ENCODE measurements around the gene MRGPRX4. TPM values are rescaled to one million over a fixed set of nuclear protein-coding genes. Genes with fewer than 3 reads are reported as not detected.

Gene MRGPRX4
- total and polyA plus RNA-seq, 2 donors (not counting 3 experiments of a cell fraction or from before 2014, with no cell fraction given): not detected

GRCh38 chr11:18140145-18140544 is 32.5 kb upstream of the MRGPRX4 start:
- Histone ChIP-seq H4K20me1 (replicated peaks; ENCODE audit: control insufficient read depth, extremely low read depth, insufficient read depth, low read length) (no peaks in the 10 kb centered on the region), H3K9me1 (replicated peaks; ENCODE audit: control insufficient read depth, extremely low read depth, insufficient read depth, low read length) (no peaks in the 10 kb centered on the region), H3K4me3 (replicated peaks in 1 of 3; ENCODE audit: insufficient read depth in 1 of 3, low read depth in 1 of 3, low read length in 3 of 3) (no peak overlapping the region), H3K36me3 (ENCODE audit: control insufficient read depth in 2 of 2, extremely low read depth in 1 of 2, insufficient read depth in 2 of 2, low read length in 2 of 2) (no peaks in the 10 kb centered on the region), H3K4me1 (ENCODE audit: control insufficient read depth, extremely low read depth, insufficient read depth, low read length) (peaks cover 3% of the 10 kb centered on the region), H3K27me3 (ENCODE audit: control insufficient read depth in 2 of 2, insufficient read depth in 2 of 2, low read length in 2 of 2) (no peaks in the 10 kb centered on the region), H3K9me3 (replicated peaks; ENCODE audit: control insufficient read depth, insufficient read depth, low read length) (no peaks in the 10 kb centered on the region), H3K9ac (replicated peaks; ENCODE audit: extremely low read depth, insufficient read depth, low read length) (no peak overlapping the region), H3K27ac (ENCODE audit: insufficient read depth, low read depth, low read length) (no peak overlapping the region), H2AFZ (ENCODE audit: low read depth, low read length) (no peak overlapping the region), H3K79me2 (ENCODE audit: control insufficient read depth, insufficient read depth, low read length) (no peaks in the 10 kb centered on the region), H3K4me2 (ENCODE audit: insufficient read depth, low read length) (no peak overlapping the region)
- intact Hi-C loops (cut with micrococcal nuclease): no loop called here
- no TSS peak for BruUV-seq (replicated peaks)
- dilution Hi-C loops (cut with MboI; ENCODE audit: extremely low pct_ligation_motif_present, low sequenced_read_pairs): no loop called here
- TF ChIP-seq MAX (IDR thresholded peaks at IDR 0.05; ENCODE audit: insufficient read depth, insufficient read length): no peak
- TF ChIP-seq MYC (IDR thresholded peaks at IDR 0.05; ENCODE audit: low read depth, low read length): no peak
- no peak for TF ChIP-seq EZH2 (IDR thresholded peaks at IDR 0.05; ENCODE audit: borderline replicate concordance, low read depth, low read length, severe bottlenecking)
- TF ChIP-seq, protein P1, sequence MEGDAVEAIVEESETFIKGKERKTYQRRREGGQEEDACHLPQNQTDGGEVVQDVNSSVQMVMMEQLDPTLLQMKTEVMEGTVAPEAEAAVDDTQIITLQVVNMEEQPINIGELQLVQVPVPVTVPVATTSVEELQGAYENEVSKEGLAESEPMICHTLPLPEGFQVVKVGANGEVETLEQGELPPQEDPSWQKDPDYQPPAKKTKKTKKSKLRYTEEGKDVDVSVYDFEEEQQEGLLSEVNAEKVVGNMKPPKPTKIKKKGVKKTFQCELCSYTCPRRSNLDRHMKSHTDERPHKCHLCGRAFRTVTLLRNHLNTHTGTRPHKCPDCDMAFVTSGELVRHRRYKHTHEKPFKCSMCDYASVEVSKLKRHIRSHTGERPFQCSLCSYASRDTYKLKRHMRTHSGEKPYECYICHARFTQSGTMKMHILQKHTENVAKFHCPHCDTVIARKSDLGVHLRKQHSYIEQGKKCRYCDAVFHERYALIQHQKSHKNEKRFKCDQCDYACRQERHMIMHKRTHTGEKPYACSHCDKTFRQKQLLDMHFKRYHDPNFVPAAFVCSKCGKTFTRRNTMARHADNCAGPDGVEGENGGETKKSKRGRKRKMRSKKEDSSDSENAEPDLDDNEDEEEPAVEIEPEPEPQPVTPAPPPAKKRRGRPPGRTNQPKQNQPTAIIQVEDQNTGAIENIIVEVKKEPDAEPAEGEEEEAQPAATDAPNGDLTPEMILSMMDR (IDR thresholded peaks at IDR 0.05; ENCODE audit: extremely low read depth in 1 of 2, insufficient read depth in 1 of 2, low read depth in 1 of 2, low read length in 2 of 2): no peak
- no peak for TF ChIP-seq GATA2 (IDR thresholded peaks at IDR 0.05; ENCODE audit: insufficient read depth, insufficient read length, low read depth, low read length)
- TF ChIP-seq POLR2A (IDR thresholded peaks at IDR 0.05; ENCODE audit: low read depth, low read length): no peak
- no peak for TF ChIP-seq JUN (IDR thresholded peaks at IDR 0.05; ENCODE audit: borderline replicate concordance, insufficient read depth, insufficient read length, low read depth)
- TF ChIP-seq POLR2AphosphoS5 (IDR thresholded peaks at IDR 0.05; ENCODE audit: insufficient read depth, low read depth, low read length): no peak
- no peak for TF ChIP-seq FOS (IDR thresholded peaks at IDR 0.05; ENCODE audit: borderline replicate concordance, insufficient read depth, low read length)
- DNase-seq (ENCODE audit: low read depth, low spot score) (no peak), FAIRE-seq (no peak)
- CTCF ChIA-PET: no interaction called here
- POLR2A ChIA-PET: no interaction called here

Data from endothelial cell of umbilical vein (primary cell).